IgD-negative memory B cell (primary cell): ENCODE data around the gene TSFM. TPM values are rescaled to one million over a fixed set of nuclear protein-coding genes. Genes with fewer than 3 reads are reported as not detected.

Experiments
- H3K27ac Mint-ChIP-seq, 3 donors: one replicate each; pipeline ENCODE4 v1.8.0; 2020 to 2022; ENCODE audit warnings: mild to moderate bottlenecking in 3 of 3, mixed read lengths in 3 of 3, moderate library complexity in 1 of 3
- H3K27me3 Mint-ChIP-seq: one replicate; pipeline ENCODE4 v1.8.0; 2021; ENCODE audit warnings: mixed read lengths
- H3K36me3 Mint-ChIP-seq: one replicate; pipeline ENCODE4 v1.8.0; 2020; ENCODE audit warnings: mild to moderate bottlenecking, mixed read lengths
- H3K4me1 Mint-ChIP-seq, 3 donors: one replicate each; pipeline ENCODE4 v1.8.0; 2020 to 2022; ENCODE audit warnings: mixed read lengths in 3 of 3, mild to moderate bottlenecking in 1 of 3
- H3K4me3 Mint-ChIP-seq, 4 donors: one replicate each; pipeline ENCODE4 v1.8.0; 2020 to 2022; ENCODE audit warnings: mild to moderate bottlenecking in 4 of 4, mixed read lengths in 4 of 4, moderate library complexity in 3 of 4
- H3K9me3 Mint-ChIP-seq, 3 donors: one replicate each; pipeline ENCODE4 v1.8.0; 2020 to 2021; ENCODE audit warnings: mixed read lengths in 3 of 3, mild to moderate bottlenecking in 1 of 3
- polyA plus RNA-seq: library from polyadenylated mRNA; unstranded; fragments of 300-500 nt; fragmentation: Illumina TruSeq; gene quantifications from one replicate; pipeline ENCODE4 v1.2.3, GENCODE V29; 2021

The TSFM gene
- polyA plus RNA-seq, 1 donor from 2014 or later: 27.1 TPM

GRCh38 chr12:57775563-57776246 is 6.9 kb upstream of the TSFM start:
- no peaks in the 10 kb centered on the region for H3K9me3 Mint-ChIP-seq
- H3K36me3 Mint-ChIP-seq: peaks cover 6% of the 10 kb centered on the region
- peak overlapping the region in 2 of 3 donors; percentile 31 to 54 for H3K27ac Mint-ChIP-seq
- H3K27me3 Mint-ChIP-seq: peaks cover 3% of the 10 kb centered on the region
- peaks cover 7 to 15% (median 10%) of the 10 kb centered on the region in 3 donors for H3K4me1 Mint-ChIP-seq
- peak overlapping the region in 3 of 4 donors; percentile 23 to 67 (median 25) for H3K4me3 Mint-ChIP-seq

GRCh38 chr12:57776247-57776587 is 6.4 kb upstream of the TSFM start:
- peaks cover 3% of the 10 kb centered on the region for H3K27me3 Mint-ChIP-seq
- H3K36me3 Mint-ChIP-seq: peaks cover 6% of the 10 kb centered on the region
- peak overlapping the region in 1 of 3 donors; percentile 54 for H3K27ac Mint-ChIP-seq
- peak overlapping the region in 2 of 4 donors; percentile 29 to 67 for H3K4me3 Mint-ChIP-seq
- H3K9me3 Mint-ChIP-seq: no peaks in the 10 kb centered on the region
- H3K4me1 Mint-ChIP-seq: peaks cover 7 to 13% (median 9%) of the 10 kb centered on the region in 3 donors

- Mint-ChIP-seq H3K9me3 (no peaks in the 10 kb centered on the region), H3K4me3 (peak overlapping the region in 1 of 4 donors; percentile 74)
These were observed 5.2 kb upstream of the TSFM start for GRCh38 chr12:57777367-57777766.

GRCh38 chr12:57777911-57778310 is 4.7 kb upstream of the TSFM start:
- H3K36me3 Mint-ChIP-seq: peaks cover 6% of the 10 kb centered on the region
- no peaks in the 10 kb centered on the region for H3K27me3 Mint-ChIP-seq
- H3K27ac Mint-ChIP-seq: no peak overlapping the region
- peaks cover 7 to 14% (median 7%) of the 10 kb centered on the region in 3 donors for H3K4me1 Mint-ChIP-seq
- no peaks in the 10 kb centered on the region for H3K9me3 Mint-ChIP-seq
- H3K4me3 Mint-ChIP-seq: no peak overlapping the region

More at GRCh38 chr12:57777367-57777766, 5.2 kb upstream of the TSFM start:
- H3K4me1 Mint-ChIP-seq: peaks cover 2 to 11% (median 7%) of the 10 kb centered on the region in 3 donors
- H3K27me3 Mint-ChIP-seq: no peaks in the 10 kb centered on the region
- H3K36me3 Mint-ChIP-seq: peaks cover 6% of the 10 kb centered on the region
- H3K27ac Mint-ChIP-seq: no peak overlapping the region

- peak overlapping the region in 1 of 4 donors; percentile 9 for H3K4me3 Mint-ChIP-seq
- H3K27ac Mint-ChIP-seq: peak overlapping the region; percentile 21 to 59 (median 28)
- H3K4me1 Mint-ChIP-seq: peaks cover 11 to 20% (median 14%) of the 10 kb centered on the region in 3 donors
- peaks cover 4% of the 10 kb centered on the region for H3K36me3 Mint-ChIP-seq
- no peaks in the 10 kb centered on the region for H3K27me3 Mint-ChIP-seq
- H3K9me3 Mint-ChIP-seq: no peaks in the 10 kb centered on the region
These were observed 2.9 kb upstream of the TSFM start for GRCh38 chr12:57779736-57780135.

- Mint-ChIP-seq H3K27me3 (no peaks in the 10 kb centered on the region), H3K4me1 (peaks cover 11 to 20% (median 14%) of the 10 kb centered on the region in 3 donors), H3K27ac (peak overlapping the region in 2 of 3 donors; percentile 21 to 22), H3K9me3 (no peaks in the 10 kb centered on the region), H3K4me3 (no peak overlapping the region), H3K36me3 (peaks cover 4% of the 10 kb centered on the region)
These were observed 2.2 kb upstream of the TSFM start for GRCh38 chr12:57780284-57780897.

GRCh38 chr12:57781244-57781643 is 1.3 kb upstream of the TSFM start:
- H3K9me3 Mint-ChIP-seq: no peaks in the 10 kb centered on the region
- H3K36me3 Mint-ChIP-seq: peaks cover 2% of the 10 kb centered on the region
- H3K4me3 Mint-ChIP-seq: peak overlapping the region in 2 of 4 donors; percentile 18 to 96
- peak overlapping the region in 1 of 3 donors; percentile 93 for H3K27ac Mint-ChIP-seq
- H3K27me3 Mint-ChIP-seq: no peaks in the 10 kb centered on the region
- H3K4me1 Mint-ChIP-seq: peaks cover 11 to 20% (median 11%) of the 10 kb centered on the region in 3 donors

- Mint-ChIP-seq H3K27ac (peak overlapping the region in 2 of 3 donors; percentile 93 to 99), H3K36me3 (peaks cover 3% of the 10 kb centered on the region), H3K27me3 (no peaks in the 10 kb centered on the region), H3K4me3 (peak overlapping the region in 3 of 4 donors; percentile 10 to 96 (median 59)), H3K9me3 (no peaks in the 10 kb centered on the region), H3K4me1 (peaks cover 11 to 20% (median 11%) of the 10 kb centered on the region in 3 donors)
These were observed 786 bp upstream of the TSFM start for GRCh38 chr12:57781801-57782200.

GRCh38 chr12:57782243-57782607 is 362 bp upstream of the TSFM start:
- peaks cover 11 to 20% (median 11%) of the 10 kb centered on the region in 3 donors for H3K4me1 Mint-ChIP-seq
- H3K9me3 Mint-ChIP-seq: no peaks in the 10 kb centered on the region
- no peaks in the 10 kb centered on the region for H3K27me3 Mint-ChIP-seq
- peaks cover 3% of the 10 kb centered on the region for H3K36me3 Mint-ChIP-seq
- H3K27ac Mint-ChIP-seq: peak overlapping the region; percentile 93 to 99 (median 96)
- H3K4me3 Mint-ChIP-seq: peak overlapping the region; percentile 96 to 100 (median 100)

GRCh38 chr12:57783466-57783801 is 847 bp downstream of the TSFM start:
- Mint-ChIP-seq H3K4me1 (peaks cover 11 to 20% (median 11%) of the 10 kb centered on the region in 3 donors), H3K27me3 (no peaks in the 10 kb centered on the region), H3K4me3 (peak overlapping the region; percentile 96 to 100 (median 100)), H3K9me3 (no peaks in the 10 kb centered on the region), H3K36me3 (peaks cover 3% of the 10 kb centered on the region), H3K27ac (peak overlapping the region in 2 of 3 donors; percentile 93 to 99)

- Mint-ChIP-seq H3K27me3 (no peaks in the 10 kb centered on the region), H3K36me3 (peaks cover 3% of the 10 kb centered on the region), H3K4me1 (peaks cover 11 to 20% (median 11%) of the 10 kb centered on the region in 3 donors), H3K27ac (peak overlapping the region in 1 of 3 donors; percentile 75), H3K4me3 (peak overlapping the region; percentile 58 to 96 (median 73)), H3K9me3 (no peaks in the 10 kb centered on the region)
These were observed 1.3 kb downstream of the TSFM start for GRCh38 chr12:57783861-57784260.

- Mint-ChIP-seq H3K27ac (peak overlapping the region in 1 of 3 donors; percentile 73), H3K9me3 (no peaks in the 10 kb centered on the region), H3K27me3 (no peaks in the 10 kb centered on the region), H3K4me1 (peaks cover 0 to 1% (median 0%) of the 10 kb centered on the region in 3 donors), H3K36me3 (no peaks in the 10 kb centered on the region), H3K4me3 (peak overlapping the region in 1 of 4 donors; percentile 55)
These were observed 11.3 kb downstream of the TSFM start for GRCh38 chr12:57793920-57794319.

- no peaks in the 10 kb centered on the region for H3K27me3 Mint-ChIP-seq
- H3K9me3 Mint-ChIP-seq: no peaks in the 10 kb centered on the region
- H3K36me3 Mint-ChIP-seq: no peaks in the 10 kb centered on the region
- H3K4me1 Mint-ChIP-seq: no peaks in the 10 kb centered on the region
- no peak overlapping the region for H3K4me3 Mint-ChIP-seq
- H3K27ac Mint-ChIP-seq: peak overlapping the region in 1 of 3 donors; percentile 73
These were observed 12.8 kb downstream of the TSFM start for GRCh38 chr12:57795354-57795753.

- Mint-ChIP-seq H3K4me3 (no peak overlapping the region), H3K27me3 (no peaks in the 10 kb centered on the region), H3K27ac (no peak overlapping the region), H3K9me3 (no peaks in the 10 kb centered on the region), H3K4me1 (no peaks in the 10 kb centered on the region), H3K36me3 (no peaks in the 10 kb centered on the region)
These were observed 14.4 kb downstream of the TSFM start for GRCh38 chr12:57796996-57797395.

GRCh38 chr12:57797933-57798332 is 15.3 kb downstream of the TSFM start:
- Mint-ChIP-seq H3K27ac (peak overlapping the region in 1 of 3 donors; percentile 27), H3K4me1 (no peaks in the 10 kb centered on the region), H3K27me3 (no peaks in the 10 kb centered on the region), H3K4me3 (no peak overlapping the region), H3K36me3 (no peaks in the 10 kb centered on the region), H3K9me3 (no peaks in the 10 kb centered on the region)
